Tibial nerve (tissue), 4 donors: ENCODE results near the gene PTPRJ. TPM values are rescaled to one million over a fixed set of nuclear protein-coding genes. Genes with fewer than 3 reads are reported as not detected.
"Not testable (repeated sequence)": the region's sequence is repeated elsewhere in the genome, so short reads cannot be mapped to it uniquely, and the experiment has no call there.

Experiments used
- DNase-seq, 2 donors: peaks; one replicate each; pipeline ENCODE4 v3.0.0-alpha.2; 2019; ENCODE audit warnings: low spot score in 2 of 2
- H3K27ac ChIP-seq, 4 donors: fragments of 200-600 bp; sonication (generic) in 3 of 4; one replicate each; pipeline ENCODE4 v1.5.1; 2017 to 2019; ENCODE audit warnings: mild to moderate bottlenecking in 1 of 4
- H3K27me3 ChIP-seq, 2 donors: fragments of 200-600 bp; sonication (generic) in 1 of 2; one replicate each; pipeline versions ENCODE4 v1.5.1 to v1.6.0; 2017 to 2019
- H3K36me3 ChIP-seq, 3 donors: fragments of 200-600 bp; sonication (generic); one replicate each; pipeline ENCODE4 v1.5.1; 2018 to 2019
- H3K4me1 ChIP-seq, 4 donors: fragments of 200-600 bp; sonication (generic) in 3 of 4; one replicate each; pipeline ENCODE4 v1.5.1; 2017 to 2019
- H3K4me3 ChIP-seq, 4 donors: fragments of 200-600 bp; sonication (generic) in 3 of 4; one replicate each; pipeline ENCODE4 v1.5.1; 2017 to 2019; ENCODE audit warnings: mild to moderate bottlenecking in 1 of 4, moderate library complexity in 1 of 4
- H3K9me3 ChIP-seq, 4 donors: fragments of 200-600 bp; sonication (generic) in 3 of 4; one replicate each; pipeline ENCODE4 v1.5.1; 2017 to 2019
- CTCF ChIP-seq, 5 experiments: fragments of 200-600 bp in 3 of 5; fragments of 450-650 bp in 2 of 5; sonication (generic) in 3 of 5; IDR thresholded peaks; one replicate each; pipeline ENCODE4 v1.5.1; 2016 to 2019; ENCODE audit warnings: antibody characterized with exemption in 5 of 5, mild to moderate bottlenecking in 3 of 5, moderate library complexity in 2 of 5
- EP300 ChIP-seq, 2 donors: sonication (generic); formaldehyde crosslinking; IDR thresholded peaks; one replicate each; pipeline ENCODE4 v1.6.1; 2017; ENCODE audit warnings: antibody characterized with exemption in 2 of 2, mild to moderate bottlenecking in 1 of 2
- POLR2A ChIP-seq, 2 donors: fragments of 450-650 bp; IDR thresholded peaks; one replicate each; pipeline ENCODE4 v1.6.1; 2017; ENCODE audit warnings: antibody characterized with exemption in 2 of 2, mild to moderate bottlenecking in 2 of 2, moderate library complexity in 2 of 2
- WGBS, 2 donors: methylation state at CpG; one replicate each; pipeline ENCODE4 v1.1.5; 2018; 5-methylcytosine and 5-hydroxymethylcytosine counted together
- total RNA-seq, 4 donors: library from RNA; depleted of rRNA; stranded (reverse); fragments of >200 nt; gene quantifications; one replicate each; pipeline ENCODE4 v1.1.0, GENCODE V29; 2016

Gene PTPRJ
- 10 to 100 TPM; 20.5 to 24.3 (median 22.3) TPM for total RNA-seq

- Histone ChIP-seq H3K27me3 (no peaks in the 10 kb centered on the region), H3K27ac (peak within 1 kb of the TSS; percentile 80 to 91 (median 88)), H3K36me3 (no peaks in the 10 kb centered on the region), H3K4me3 (peak within 1 kb of the TSS; percentile 69 to 96 (median 92)), H3K4me1 (peaks cover 0 to 51% (median 21%) of the 10 kb centered on the region in 4 donors), H3K9me3 (no peaks in the 10 kb centered on the region)
- WGBS, 2 donors: 0 to 2% methylated on average over 21 to 67 of the region's 111 CpGs
- TF ChIP-seq CTCF (IDR thresholded peaks at IDR 0.05): no peak
- TF ChIP-seq EP300 (IDR thresholded peaks at IDR 0.05): peak in 1 of 2 donors; percentile 20
- peak; percentile 34 to 77 for TF ChIP-seq POLR2A (IDR thresholded peaks at IDR 0.05)
- no peak for DNase-seq
Observed at GRCh38 chr11:47980088-47980906, at the start of gene PTPRJ. Gene PTPRJ, plus strand, starts transcription at chr11:47980559. Its CDS starts 354 bp downstream, at chr11:47980913.

- no peak overlapping the region for H3K27ac ChIP-seq
- H3K4me3 ChIP-seq: no peak overlapping the region
- H3K4me1 ChIP-seq: peaks cover 0 to 3% (median 0%) of the 10 kb centered on the region in 4 donors
- DNase-seq: no peak
- no peaks in the 10 kb centered on the region for H3K9me3 ChIP-seq
- no peaks in the 10 kb centered on the region for H3K27me3 ChIP-seq
- TF ChIP-seq EP300 (IDR thresholded peaks at IDR 0.05) (no peak), POLR2A (IDR thresholded peaks at IDR 0.05) (no peak), CTCF (IDR thresholded peaks at IDR 0.05) (no peak)
- H3K36me3 ChIP-seq: no peaks in the 10 kb centered on the region
Observed at GRCh38 chr11:47932544-47932943, 47.8 kb upstream of the PTPRJ start.

- DNase-seq, H3K36me3 ChIP-seq, H3K9me3 ChIP-seq, H3K27ac ChIP-seq, H3K4me3 ChIP-seq, H3K27me3 ChIP-seq: not testable (repeated sequence)
- H3K4me1 ChIP-seq: peaks cover 0 to 11% (median 0%) of the 10 kb centered on the region in 4 donors
- 85 to 88% methylated on average over 11 to 12 of the region's 12 CpGs for WGBS, 2 donors
Observed at GRCh38 chr11:47933797-47934196, 46.6 kb upstream of the PTPRJ start.

GRCh38 chr11:47938791-47939560, 41.4 kb upstream of the PTPRJ start:
- H3K9me3 ChIP-seq: no peaks in the 10 kb centered on the region
- no peak overlapping the region for H3K4me3 ChIP-seq
- no peak for DNase-seq
- peaks cover 0 to 8% (median 0%) of the 10 kb centered on the region in 4 donors for H3K4me1 ChIP-seq
- WGBS, 2 donors: 73 to 76% methylated on average over 7 of the region's 7 CpGs
- TF ChIP-seq POLR2A (IDR thresholded peaks at IDR 0.05): no peak
- TF ChIP-seq EP300 (IDR thresholded peaks at IDR 0.05): no peak
- no peak for TF ChIP-seq CTCF (IDR thresholded peaks at IDR 0.05)
- H3K27ac ChIP-seq: peak overlapping the region in 1 of 4 donors; percentile 33
- no peaks in the 10 kb centered on the region for H3K36me3 ChIP-seq
- no peaks in the 10 kb centered on the region for H3K27me3 ChIP-seq

- peaks cover 0 to 8% (median 0%) of the 10 kb centered on the region in 4 donors for H3K4me1 ChIP-seq
- no peak overlapping the region for H3K27ac ChIP-seq
- no peak for DNase-seq
- no peaks in the 10 kb centered on the region for H3K9me3 ChIP-seq
- no peak overlapping the region for H3K4me3 ChIP-seq
- H3K36me3 ChIP-seq: no peaks in the 10 kb centered on the region
- H3K27me3 ChIP-seq: no peaks in the 10 kb centered on the region
- no peak for TF ChIP-seq CTCF (IDR thresholded peaks at IDR 0.05)
- no peak for TF ChIP-seq EP300 (IDR thresholded peaks at IDR 0.05)
- no peak for TF ChIP-seq POLR2A (IDR thresholded peaks at IDR 0.05)
- WGBS, 2 donors: 90 to 93% methylated on average over 8 of the region's 8 CpGs
Observed at GRCh38 chr11:47940904-47941649, 39.3 kb upstream of the PTPRJ start.
